GM20000 (cell line): Measurements from ENCODE around the gene JPH3.
"Not testable (repeated sequence)": the region's sequence is repeated elsewhere in the genome, so short reads cannot be mapped to it uniquely, and the experiment has no call there.

Experiments used
- DNase-seq: peaks from one replicate; pipeline ENCODE4 v3.0.0; 2012; ENCODE audit warnings: low spot score
- TF ChIP-seq, protein P1 (sequence below): IDR thresholded peaks from 2 replicates; pipeline ENCODE4 v1.5.1; 2012; ENCODE audit warnings: mild to moderate bottlenecking, control low read depth; ENCODE audit errors: extremely low read depth, missing control alignments

Gene JPH3

DNA sequence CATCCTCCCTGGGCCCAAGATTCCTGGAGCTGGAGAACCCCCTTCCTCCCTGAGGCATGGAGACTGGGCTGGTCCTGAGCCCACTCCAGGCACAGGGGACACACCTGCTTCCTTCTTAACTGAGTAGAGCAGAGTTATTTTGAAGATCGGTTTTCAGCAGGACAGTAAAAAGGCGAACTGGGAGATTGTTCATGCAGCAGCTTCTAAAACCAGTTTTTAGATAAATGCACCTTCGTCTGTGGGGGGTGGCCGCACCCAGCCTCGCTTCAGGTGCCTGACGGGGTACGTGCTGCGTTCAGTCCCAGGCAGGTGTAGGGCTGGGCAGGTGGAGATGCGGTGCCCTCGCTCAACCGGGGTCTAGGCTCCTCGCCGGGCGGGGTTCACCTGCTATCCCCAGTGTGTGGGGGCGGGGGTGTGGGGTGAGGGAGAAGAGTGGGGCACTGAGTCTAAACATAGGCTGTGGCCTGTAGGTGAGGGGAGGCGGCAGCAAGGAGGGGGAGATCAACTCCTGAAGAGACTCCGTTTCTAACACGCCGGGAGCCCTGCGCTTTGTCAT is 69.5 kb downstream of the JPH3 start:
- TF ChIP-seq, protein P1, sequence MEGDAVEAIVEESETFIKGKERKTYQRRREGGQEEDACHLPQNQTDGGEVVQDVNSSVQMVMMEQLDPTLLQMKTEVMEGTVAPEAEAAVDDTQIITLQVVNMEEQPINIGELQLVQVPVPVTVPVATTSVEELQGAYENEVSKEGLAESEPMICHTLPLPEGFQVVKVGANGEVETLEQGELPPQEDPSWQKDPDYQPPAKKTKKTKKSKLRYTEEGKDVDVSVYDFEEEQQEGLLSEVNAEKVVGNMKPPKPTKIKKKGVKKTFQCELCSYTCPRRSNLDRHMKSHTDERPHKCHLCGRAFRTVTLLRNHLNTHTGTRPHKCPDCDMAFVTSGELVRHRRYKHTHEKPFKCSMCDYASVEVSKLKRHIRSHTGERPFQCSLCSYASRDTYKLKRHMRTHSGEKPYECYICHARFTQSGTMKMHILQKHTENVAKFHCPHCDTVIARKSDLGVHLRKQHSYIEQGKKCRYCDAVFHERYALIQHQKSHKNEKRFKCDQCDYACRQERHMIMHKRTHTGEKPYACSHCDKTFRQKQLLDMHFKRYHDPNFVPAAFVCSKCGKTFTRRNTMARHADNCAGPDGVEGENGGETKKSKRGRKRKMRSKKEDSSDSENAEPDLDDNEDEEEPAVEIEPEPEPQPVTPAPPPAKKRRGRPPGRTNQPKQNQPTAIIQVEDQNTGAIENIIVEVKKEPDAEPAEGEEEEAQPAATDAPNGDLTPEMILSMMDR = no peak
- no peak for DNase-seq

DNA sequence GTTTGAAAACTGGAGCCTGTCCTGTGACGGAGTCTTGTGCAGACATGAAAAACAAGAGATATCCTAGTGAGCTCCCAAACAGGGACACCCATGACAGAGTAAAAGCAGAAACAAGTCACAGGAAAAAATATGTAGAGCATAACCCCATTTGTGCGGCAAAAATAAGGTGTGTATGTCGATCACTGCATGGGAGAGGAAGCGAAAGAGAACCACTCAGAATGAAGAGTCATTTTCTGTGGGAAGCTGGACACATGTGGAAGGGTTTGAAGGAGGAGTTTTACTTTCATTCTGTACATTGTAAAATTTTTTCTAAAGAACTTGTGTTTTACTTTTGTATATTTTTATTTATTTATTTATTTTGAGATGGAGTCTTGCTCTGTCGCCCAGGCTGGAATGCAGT is 72.1 kb downstream of the JPH3 start:
- DNase-seq = no peak
- TF ChIP-seq, protein P1 = no peak

- TF ChIP-seq, protein P1 = no peak
- DNase-seq = no peak
Measured at GRCh38 chr16:87675111-87675719, 72.9 kb downstream of the JPH3 start.

DNA sequence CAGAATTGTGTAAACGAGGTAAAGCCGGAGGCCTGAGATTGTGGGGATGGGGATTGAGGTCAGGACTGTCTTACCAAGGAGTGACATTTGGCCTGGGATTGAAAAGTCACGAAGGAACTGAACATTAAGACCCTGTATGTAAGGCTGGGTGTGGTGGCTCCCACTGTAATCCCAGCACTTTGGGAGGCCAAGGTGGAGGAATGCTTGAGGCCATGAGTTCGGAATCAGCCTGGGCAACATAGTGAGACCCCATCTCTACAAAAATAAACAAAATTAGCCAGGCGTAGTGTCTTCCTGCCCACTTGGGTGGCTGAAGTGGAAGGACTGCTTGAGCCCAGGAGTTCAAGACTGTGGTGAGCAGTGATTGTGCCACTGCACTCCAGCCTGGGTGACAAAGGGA is 75.5 kb downstream of the JPH3 start:
- DNase-seq = no peak
- TF ChIP-seq, protein P1 = no peak

DNA sequence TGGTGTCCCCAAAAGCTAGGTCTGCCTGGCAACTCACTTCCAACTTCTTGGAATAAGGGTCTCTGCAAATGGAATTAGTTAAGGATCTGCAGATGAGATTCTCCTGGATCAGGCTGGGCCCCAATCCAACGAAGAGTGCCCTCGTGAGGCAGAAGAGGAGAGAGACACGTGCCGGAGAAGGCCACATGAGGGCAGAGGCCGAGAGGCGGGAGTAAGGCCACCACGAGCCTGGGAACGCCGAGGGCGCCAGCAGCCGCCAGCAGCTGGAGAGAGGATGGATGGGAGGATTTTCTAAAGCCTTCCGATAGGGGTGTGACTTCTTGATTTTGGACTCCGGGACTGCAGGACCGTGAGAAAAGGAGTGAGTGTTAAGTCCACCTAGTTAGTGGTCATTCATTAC is 76.3 kb downstream of the JPH3 start:
- no peak for DNase-seq
- TF ChIP-seq, protein P1 = no peak

- TF ChIP-seq, protein P1 = no peak
- DNase-seq = no peak
Measured at GRCh38 chr16:87679593-87680271, 77.4 kb downstream of the JPH3 start.

DNA sequence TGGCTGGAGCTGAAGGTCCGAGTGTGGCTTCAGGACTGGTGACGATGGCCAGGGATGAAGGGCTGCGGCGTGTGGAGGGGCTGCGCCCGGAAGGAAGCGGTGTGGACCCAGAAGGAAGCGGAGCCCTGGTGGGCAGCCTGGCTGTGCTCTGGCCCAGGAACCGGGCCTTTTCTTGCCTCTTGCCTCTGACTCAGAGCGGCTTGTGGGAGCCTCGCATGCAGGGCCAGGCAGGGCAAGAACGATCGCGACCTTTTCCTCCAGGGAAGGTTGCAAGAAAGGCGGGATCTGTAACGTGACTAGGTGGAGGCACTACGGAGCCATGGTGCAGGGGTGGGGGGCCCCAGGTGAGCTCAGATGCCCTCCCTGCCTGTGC is 78.0 kb downstream of the JPH3 start:
- no peak for DNase-seq
- TF ChIP-seq, protein P1 = no peak

GRCh38 chr16:87681051-87681602 is 78.8 kb downstream of the JPH3 start:
- DNase-seq = not testable (repeated sequence)
